GM19463 (cell line): Measurements from ENCODE around the gene ITPRID2.

Experiments used
- ATAC-seq: cut with Tn5 transposase; IDR thresholded peaks from one replicate; pipeline ENCODE4 v1.9.1; 2021; ENCODE audit warnings: mild to moderate bottlenecking, moderate library complexity; ENCODE audit not compliant: unreplicated experiment

The ITPRID2 gene

DNA sequence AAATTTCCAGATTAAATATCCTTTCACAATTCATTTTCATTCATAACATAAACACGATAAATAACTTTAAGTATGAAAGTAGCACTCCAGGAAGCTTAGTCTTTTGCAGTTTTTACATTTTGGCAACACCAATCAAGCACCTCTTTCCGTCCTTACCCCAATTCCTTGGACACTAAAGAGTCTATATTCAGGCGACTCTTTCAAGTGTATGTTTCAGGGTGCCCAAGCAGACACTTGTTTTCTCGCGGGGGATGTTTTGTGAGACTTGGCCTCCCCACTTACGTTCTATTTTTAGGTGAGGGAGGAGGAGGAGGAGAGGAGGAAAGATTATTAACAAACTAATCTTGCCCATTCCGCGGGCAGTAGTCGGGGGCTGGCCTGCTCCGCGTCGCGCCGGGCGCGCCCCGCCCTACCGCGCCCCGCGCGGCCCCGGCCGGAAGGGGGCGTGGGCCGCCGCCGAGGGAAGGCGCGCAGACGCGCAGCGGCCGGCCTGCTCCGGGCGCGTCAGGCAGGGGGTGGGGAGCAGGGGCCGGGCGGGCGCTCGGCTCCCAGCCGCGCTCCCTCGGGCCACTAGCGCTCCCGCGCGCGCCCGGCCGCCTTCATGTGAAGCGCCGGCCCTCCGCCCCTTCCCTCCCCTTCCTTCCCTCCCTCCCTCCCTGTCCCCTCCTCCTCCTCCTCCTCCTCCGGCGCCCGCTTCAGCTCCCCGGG lies at the start of gene ITPRID2:
Gene ITPRID2, plus strand, starts transcription at position 473 of the 708 bp plus-strand sequence. CDS start 337 bp downstream, outside the sequence.
- peak; percentile 86 for ATAC-seq

DNA sequence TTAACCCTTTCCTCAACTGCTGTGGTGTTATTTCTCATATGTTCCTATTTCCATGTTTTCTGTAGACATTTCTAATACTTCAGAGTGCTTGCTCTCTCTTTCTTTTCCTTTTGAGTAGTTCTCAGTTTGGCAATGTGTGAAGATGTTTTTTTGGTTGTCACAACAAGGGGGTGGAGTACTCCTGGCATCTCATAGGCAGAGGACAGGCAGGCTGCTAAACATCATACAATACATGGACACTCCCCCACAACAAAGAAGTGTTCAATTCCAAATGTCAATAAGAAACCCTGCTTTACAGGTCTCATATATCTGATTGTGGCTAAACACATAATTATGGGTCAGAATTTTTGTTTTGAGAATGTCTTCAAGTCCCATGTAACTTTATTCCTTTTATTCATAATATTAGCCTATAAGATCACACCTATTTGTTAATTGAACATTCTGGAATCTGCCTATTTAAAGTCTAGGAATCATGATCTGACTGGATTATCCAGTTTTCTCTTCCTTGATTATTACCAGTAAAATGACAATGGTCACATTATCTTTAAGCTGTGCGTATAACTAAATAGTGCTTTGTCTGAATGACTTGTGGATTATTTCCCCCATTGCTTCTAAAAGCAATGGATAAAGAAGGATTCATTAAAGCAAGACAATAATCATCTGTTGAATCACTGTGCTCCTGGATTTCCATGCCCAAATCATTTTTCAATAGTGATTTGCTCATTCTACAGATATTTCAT lies 46.8 kb upstream of the ITPRID2 start:
- no peak for ATAC-seq

DNA sequence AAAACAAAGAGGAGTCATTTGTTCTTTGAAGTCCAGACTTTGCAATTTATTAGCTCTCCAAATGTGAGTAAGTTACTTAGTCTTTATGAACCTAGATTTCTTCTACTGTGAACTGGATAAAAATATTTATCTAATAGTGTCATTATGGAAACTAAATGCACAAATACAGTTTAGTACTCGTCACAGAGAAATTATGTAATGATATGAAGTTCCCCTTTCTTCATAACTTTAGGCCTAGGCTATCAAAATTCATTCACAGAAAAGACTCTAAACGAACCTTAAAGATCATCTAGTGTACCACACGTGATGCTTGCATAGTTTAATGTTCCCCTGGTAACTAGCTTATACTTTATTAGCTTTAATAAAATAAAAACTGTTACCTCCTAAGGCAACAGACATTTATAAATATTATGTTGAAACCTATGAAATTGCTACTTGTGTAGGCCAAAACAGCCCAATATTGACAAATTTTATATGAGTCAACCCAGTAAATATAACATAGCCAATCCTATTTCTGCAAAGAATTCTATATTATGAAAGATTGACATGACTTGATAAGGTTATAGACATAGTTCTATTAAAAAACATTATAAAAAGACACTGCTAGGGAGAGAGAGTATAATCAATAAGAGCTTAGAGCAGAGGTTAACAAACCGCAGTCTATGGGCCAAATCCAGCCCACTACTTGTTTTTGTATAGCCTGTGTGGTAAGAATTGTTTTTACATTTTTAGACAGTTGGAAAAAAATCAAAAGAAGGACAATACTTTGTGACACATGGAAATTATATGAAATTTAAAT lies 44.9 kb upstream of the ITPRID2 start:
- ATAC-seq = no peak

- ATAC-seq = no peak
Measured at GRCh38 chr2:181847198-181847556, 44.4 kb upstream of the ITPRID2 start.

DNA sequence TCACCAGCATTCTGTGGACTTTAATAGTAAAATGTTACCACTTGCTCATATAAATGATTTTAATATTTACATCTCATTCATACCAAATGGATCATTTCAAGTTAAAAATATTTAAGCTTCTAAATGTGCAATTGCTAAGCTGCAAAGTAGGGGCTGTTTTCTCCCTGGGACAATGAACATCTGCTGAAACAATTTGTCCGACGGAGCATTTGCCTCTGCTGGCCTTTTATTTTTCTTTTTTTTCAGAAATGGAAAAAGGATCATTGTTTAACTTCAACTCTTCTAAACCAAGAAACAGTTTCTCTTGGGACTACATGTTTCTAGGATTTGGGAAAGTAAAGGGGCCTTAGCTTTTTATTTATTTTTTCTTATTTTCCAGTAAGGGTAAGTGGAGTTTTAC lies 43.8 kb upstream of the ITPRID2 start:
- ATAC-seq = no peak

GRCh38 chr2:181848261-181848886 lies 43.2 kb upstream of the ITPRID2 start:
- no peak for ATAC-seq

DNA sequence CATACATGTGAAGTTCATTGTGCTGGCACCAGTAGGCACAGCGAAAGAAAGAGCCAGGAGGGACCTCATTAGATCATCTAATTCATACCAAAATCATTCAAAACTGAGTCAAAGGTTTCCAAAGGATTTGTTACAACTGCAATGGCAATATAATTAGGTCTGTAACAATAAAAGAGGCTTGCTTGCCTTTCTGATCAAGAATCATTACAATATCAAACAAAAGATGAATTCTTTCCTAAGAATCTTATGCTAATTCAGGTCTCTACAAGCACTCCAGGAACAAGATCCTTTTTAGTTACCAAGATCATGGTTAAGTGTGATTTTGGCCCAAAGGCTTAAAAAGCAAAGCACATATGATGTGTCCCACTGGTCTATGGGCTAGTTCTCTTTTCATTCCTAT lies 41.9 kb upstream of the ITPRID2 start:
- no peak for ATAC-seq

DNA sequence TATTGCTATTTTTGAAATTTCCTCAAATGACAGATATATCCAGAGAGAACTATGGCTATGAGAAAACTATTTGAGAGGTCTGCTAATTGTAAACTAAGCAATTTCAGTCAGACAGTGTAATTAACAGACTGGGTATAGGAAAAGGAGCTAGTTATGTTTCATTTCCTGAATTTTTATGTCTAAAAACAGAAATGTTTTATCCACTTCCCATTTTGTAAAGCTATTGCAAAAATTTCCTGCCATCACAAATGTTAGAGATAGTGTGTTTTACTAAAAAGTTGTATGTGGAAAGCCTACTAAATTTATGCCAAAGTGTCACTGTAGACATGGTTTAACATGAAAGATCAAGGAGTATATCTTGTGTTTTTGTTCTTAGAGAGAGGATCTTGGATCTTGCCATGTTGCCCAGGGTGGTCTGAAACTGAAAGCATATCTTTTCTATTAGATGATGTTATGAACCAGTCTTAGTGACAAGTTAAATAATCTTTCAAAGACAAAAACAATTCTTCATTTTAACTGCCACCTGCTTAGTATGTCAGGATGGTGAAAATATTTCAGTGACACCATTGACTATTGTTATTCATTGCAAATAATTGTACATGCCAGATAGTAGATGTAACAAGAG lies 40.5 kb upstream of the ITPRID2 start:
- ATAC-seq = peak; percentile 49

DNA sequence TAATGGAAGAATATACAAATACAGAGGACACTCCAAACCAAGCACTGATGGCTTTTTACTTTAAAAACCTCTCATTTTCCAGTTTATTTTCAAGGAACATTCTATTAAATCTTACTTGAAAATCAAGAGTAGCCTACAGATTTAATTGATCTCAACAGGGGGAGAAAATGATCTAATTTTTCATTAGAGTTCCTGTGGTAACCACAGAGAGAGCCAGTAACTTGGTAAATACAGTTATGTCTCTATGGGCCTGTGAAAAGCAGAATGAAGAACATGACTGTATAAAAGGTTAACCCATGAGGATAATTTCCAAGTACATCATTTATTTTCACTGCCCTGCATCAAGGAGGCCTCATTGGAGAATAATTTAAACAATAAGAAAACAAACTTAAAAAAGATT lies 39.8 kb upstream of the ITPRID2 start:
- no peak for ATAC-seq

GRCh38 chr2:181853696-181854095 lies 37.8 kb upstream of the ITPRID2 start:
- no peak for ATAC-seq

DNA sequence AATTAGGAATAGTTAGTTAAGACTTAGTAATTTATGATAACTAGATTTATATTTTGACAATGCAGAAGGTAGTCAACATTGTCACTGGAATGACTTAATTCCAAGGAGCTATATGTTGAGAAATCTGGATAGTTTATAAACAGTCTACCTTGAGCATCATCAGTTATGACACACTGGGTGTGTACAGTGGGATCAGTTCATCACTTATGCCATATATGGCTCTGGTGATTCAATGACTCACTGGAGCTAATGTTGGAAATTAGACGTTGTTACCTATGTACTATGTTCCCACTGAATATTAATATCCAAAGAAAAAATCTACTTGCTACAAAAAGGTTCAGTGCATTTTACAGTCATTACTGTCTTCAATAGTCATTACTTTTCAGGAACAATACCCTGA lies 34.0 kb upstream of the ITPRID2 start:
- ATAC-seq = no peak

- ATAC-seq = no peak
Measured at GRCh38 chr2:181858600-181858999, 32.9 kb upstream of the ITPRID2 start.

DNA sequence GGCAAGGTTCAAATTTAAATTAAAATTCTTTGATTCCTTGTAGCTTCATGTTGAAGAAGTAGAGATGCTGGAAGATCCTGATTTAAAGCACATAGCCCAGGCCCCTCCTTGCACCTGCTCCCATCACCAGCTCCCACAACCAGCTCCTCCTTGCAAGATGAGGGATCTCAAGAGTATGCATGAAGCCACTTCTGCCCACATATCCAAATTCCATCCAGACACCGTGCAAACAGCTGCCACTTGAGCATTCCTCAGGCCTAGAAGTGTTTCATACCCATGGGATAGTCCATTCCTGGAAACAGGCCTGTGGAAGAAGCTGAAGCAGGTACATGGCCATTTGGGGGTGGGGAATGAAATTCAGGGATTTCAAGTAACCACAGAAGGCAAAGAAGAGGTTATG lies 32.4 kb upstream of the ITPRID2 start:
- ATAC-seq = no peak

- no peak for ATAC-seq
Measured at GRCh38 chr2:181859803-181860202, 31.7 kb upstream of the ITPRID2 start.

DNA sequence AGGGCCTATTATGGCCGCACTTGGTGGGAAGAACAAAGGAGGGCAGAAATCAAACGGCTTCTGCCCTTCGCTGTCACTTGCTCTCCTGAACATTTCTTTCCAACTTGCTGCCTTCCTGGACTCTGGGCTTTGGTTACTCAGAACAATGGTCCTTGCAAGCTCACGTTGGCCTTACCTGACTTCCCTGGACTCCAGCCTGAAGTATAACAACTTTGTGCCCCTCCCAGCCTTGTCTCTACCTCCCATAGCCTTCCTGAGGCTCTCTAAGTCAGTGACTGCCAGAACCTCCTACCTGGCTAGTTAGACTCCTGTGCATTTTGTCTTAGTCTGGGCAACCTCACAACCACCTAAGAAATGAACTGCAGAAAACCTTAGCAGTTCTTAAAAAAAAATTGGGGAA lies 30.2 kb upstream of the ITPRID2 start:
- ATAC-seq = no peak

DNA sequence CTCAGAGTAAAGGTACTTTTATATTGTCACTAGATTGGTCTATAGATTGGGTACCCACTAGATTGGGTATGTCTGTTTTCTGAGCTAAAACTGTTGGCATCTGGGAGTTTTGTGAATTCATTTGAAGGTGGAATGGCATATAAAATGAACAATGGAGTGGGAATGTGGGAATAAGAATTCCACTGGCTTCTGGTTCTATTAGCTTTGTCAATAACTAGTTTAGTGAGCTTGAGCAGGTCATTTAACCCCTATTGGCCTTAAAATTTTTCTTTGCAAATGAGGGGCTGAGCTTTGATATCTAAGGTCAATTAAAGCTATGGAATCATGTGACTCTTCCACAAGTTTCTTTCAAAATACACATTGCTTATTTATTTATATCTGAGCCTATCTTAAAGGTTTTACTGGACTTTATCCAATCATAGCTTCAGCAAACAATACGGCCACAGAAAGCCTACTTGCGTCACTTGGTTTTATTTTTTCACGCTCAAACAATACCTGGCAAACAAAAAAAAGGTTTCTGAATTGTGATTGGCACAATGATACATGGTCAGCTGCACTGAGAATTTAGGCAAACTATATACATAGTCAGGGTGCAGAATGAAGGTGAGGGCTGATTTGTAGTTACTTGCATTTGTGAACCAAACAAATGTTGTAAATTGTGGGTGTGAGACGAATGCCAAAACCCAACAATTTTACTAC lies 28.8 kb upstream of the ITPRID2 start:
- no peak for ATAC-seq

GRCh38 chr2:181872178-181872577 lies 19.4 kb upstream of the ITPRID2 start:
- no peak for ATAC-seq

- no peak for ATAC-seq
Measured at GRCh38 chr2:181876614-181877063, 14.9 kb upstream of the ITPRID2 start.

DNA sequence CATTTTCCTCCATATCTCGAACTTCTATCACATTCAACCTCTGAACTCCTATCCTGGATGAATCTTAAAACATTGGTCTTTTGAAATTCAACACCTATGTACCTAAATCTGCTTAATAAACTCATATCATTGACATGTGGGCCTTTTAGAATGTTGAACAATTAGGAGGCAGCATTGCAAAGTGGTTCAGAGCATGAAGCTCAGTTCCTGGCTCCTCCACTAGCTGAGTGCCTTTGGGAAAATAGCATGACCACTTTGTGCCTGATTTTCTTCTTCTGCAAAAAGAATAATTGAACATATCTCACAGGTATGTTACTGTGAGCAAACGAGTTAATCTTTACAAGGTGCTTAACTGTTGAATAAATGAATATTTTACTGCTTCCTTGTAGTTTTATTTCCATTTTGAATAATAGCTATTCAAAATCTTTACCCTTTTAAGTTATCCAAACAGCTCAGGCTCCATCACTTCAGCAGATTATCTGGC lies 14.3 kb upstream of the ITPRID2 start:
- ATAC-seq = no peak

DNA sequence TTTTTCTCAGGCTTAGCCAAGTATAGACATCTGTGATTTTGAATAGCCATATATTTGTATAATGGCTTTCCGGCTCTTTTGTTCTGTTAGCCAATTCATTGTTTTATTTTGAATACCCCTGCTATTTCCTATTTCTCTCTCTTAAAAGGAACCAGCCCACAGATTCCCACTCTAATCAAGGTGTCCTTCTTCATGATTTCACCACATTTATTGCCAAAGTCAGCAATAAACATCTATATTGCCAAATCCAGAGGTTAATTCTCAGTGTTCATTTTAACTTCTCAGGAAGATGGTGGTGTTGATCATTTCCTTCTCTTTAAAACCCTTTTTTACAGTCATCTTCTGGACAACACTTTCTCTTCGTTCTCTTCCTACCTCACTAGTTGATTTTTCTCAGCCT lies 13.1 kb upstream of the ITPRID2 start:
- no peak for ATAC-seq
